HFF-Myc (cell line): ENCODE data around the gene PRKD2.

Experiments used
- DNase-seq: peaks from one replicate; pipeline ENCODE4 v3.0.0-alpha.2; 2011; ENCODE audit warnings: low read depth; ENCODE audit errors: extremely low read depth
- H3K4me3 ChIP-seq: replicated peaks from 2 replicates; pipeline ENCODE4 v1.5.1; 2011; ENCODE audit warnings: low read depth, mild to moderate bottlenecking, control low read depth, low read length
- CTCF ChIP-seq: IDR thresholded peaks from 2 replicates; pipeline ENCODE4 v1.5.1; 2012; ENCODE audit warnings: mild to moderate bottlenecking, low read depth, low read length, control low read depth; ENCODE audit errors: missing control alignments

Gene PRKD2

GRCh38 chr19:46687438-46688145 lies 29.3 kb downstream of the PRKD2 start:
- no peak for DNase-seq
- no peak for TF ChIP-seq CTCF
- no peak overlapping the region for H3K4me3 ChIP-seq

GRCh38 chr19:46685189-46685588 lies 31.7 kb downstream of the PRKD2 start:
- DNase-seq, result no peak
- no peak for TF ChIP-seq CTCF
- no peak overlapping the region for H3K4me3 ChIP-seq

GRCh38 chr19:46678110-46678732 lies 38.7 kb downstream of the PRKD2 start:
- no peak for TF ChIP-seq CTCF
- no peak overlapping the region for H3K4me3 ChIP-seq
- DNase-seq, result no peak

- TF ChIP-seq CTCF, result no peak
- H3K4me3 ChIP-seq, result no peak overlapping the region
These were observed 42.3 kb downstream of the PRKD2 start for GRCh38 chr19:46674416-46675178.

GRCh38 chr19:46670813-46671212 lies 46.1 kb downstream of the PRKD2 start:
- no peak for DNase-seq
- H3K4me3 ChIP-seq, result no peak overlapping the region
- TF ChIP-seq CTCF, result no peak

More at GRCh38 chr19:46674416-46675178, 42.3 kb downstream of the PRKD2 start:
- no peak for DNase-seq

- TF ChIP-seq CTCF, result no peak
These were observed 48.3 kb downstream of the PRKD2 start for GRCh38 chr19:46668662-46669061.

More at GRCh38 chr19:46668662-46669061, 48.3 kb downstream of the PRKD2 start:
- H3K4me3 ChIP-seq, result no peak overlapping the region
- no peak for DNase-seq
